SK-N-SH treated with all-trans-retinoic acid at 6 μM for 48 hours (cell line): ENCODE data around the gene MAP3K6.

Experiments
- ATAC-seq: fragments of 200-7000 bp; cut with Tn5 transposase; 3 replicates; pipeline ENCODE4 v1.9.1; 2020; ENCODE audit warnings: mild to moderate bottlenecking, moderate library complexity
- BACH2 ChIP-seq: fragments of 250-450 bp; sonication (Bioruptor Pico); IDR thresholded peaks from 2 replicates; pipeline ENCODE4 v1.9.0; 2021; ENCODE audit warnings: mild to moderate bottlenecking, borderline replicate concordance
- CREB5 ChIP-seq: fragments of 250-450 bp; sonication (Bioruptor Pico); IDR thresholded peaks from 2 replicates; pipeline ENCODE4 v1.5.1; 2020; ENCODE audit warnings: low read depth, mild to moderate bottlenecking, moderate library complexity
- CSDC2 ChIP-seq: fragments of 250-450 bp; sonication (Bioruptor Pico); IDR thresholded peaks from 2 replicates; pipeline ENCODE4 v1.5.0; 2020; ENCODE audit warnings: mild to moderate bottlenecking, moderate library complexity
- CSRNP3 ChIP-seq: fragments of 250-450 bp; sonication (Bioruptor Pico); IDR thresholded peaks from 2 replicates; pipeline ENCODE4 v1.5.1; 2021; ENCODE audit warnings: mild to moderate bottlenecking, moderate library complexity
- GLIS3 ChIP-seq: fragments of 250-450 bp; sonication (Bioruptor Pico); IDR thresholded peaks from 2 replicates; pipeline ENCODE4 v1.5.0; 2020; ENCODE audit warnings: mild to moderate bottlenecking, moderate library complexity
- ISL1 ChIP-seq: fragments of 250-450 bp; sonication (Bioruptor Pico); IDR thresholded peaks from 2 replicates; pipeline ENCODE4 v2.1.2; 2022; ENCODE audit warnings: mild to moderate bottlenecking, moderate library complexity
- OSR1 ChIP-seq: fragments of 250-450 bp; sonication (Bioruptor Pico); IDR thresholded peaks from 2 replicates; pipeline ENCODE4 v1.8.0; 2022; ENCODE audit warnings: moderate library complexity, mild to moderate bottlenecking, inconsistent platforms
- PATZ1 ChIP-seq: fragments of 250-450 bp; sonication (Bioruptor Pico); IDR thresholded peaks from 2 replicates; pipeline ENCODE4 v1.8.0; 2020; ENCODE audit warnings: mild to moderate bottlenecking, moderate library complexity, borderline replicate concordance
- RARB ChIP-seq: fragments of 250-450 bp; sonication (Bioruptor Pico); IDR thresholded peaks from 2 replicates; pipeline ENCODE4 v1.8.0; 2021; ENCODE audit warnings: mild to moderate bottlenecking, moderate library complexity
- SNAI2 ChIP-seq: fragments of 250-450 bp; sonication (Bioruptor Pico); IDR thresholded peaks from 2 replicates; pipeline ENCODE4 v1.5.0; 2020; ENCODE audit warnings: mild to moderate bottlenecking, moderate library complexity
- TCF4 ChIP-seq: fragments of 250-450 bp; sonication (Bioruptor Pico); IDR thresholded peaks from 2 replicates; pipeline ENCODE4 v1.8.0; 2021; ENCODE audit warnings: mild to moderate bottlenecking, moderate library complexity, borderline replicate concordance
- ZC3H10 ChIP-seq: fragments of 250-450 bp; sonication (Bioruptor Pico); IDR thresholded peaks from 2 replicates; pipeline ENCODE4 v1.5.1; 2021; ENCODE audit warnings: mild to moderate bottlenecking, moderate library complexity
- ZFP3 ChIP-seq: fragments of 250-450 bp; sonication (Bioruptor Pico); IDR thresholded peaks from 2 replicates; pipeline ENCODE4 v1.5.0; 2020; ENCODE audit warnings: mild to moderate bottlenecking, moderate library complexity
- ZFP30 ChIP-seq: fragments of 450-650 bp; formaldehyde crosslinking; IDR thresholded peaks from 2 replicates; pipeline ENCODE4 v1.5.0; 2022; ENCODE audit warnings: mild to moderate bottlenecking, moderate library complexity
- ZNF70 ChIP-seq: fragments of 450-650 bp; formaldehyde crosslinking; IDR thresholded peaks from 2 replicates; pipeline ENCODE4 v1.5.0; 2020; ENCODE audit warnings: mild to moderate bottlenecking, moderate library complexity
- ZNF8 ChIP-seq: fragments of 450-650 bp; formaldehyde crosslinking; IDR thresholded peaks from 2 replicates; pipeline ENCODE4 v1.5.0; 2020; ENCODE audit warnings: mild to moderate bottlenecking, moderate library complexity

Gene MAP3K6

DNA sequence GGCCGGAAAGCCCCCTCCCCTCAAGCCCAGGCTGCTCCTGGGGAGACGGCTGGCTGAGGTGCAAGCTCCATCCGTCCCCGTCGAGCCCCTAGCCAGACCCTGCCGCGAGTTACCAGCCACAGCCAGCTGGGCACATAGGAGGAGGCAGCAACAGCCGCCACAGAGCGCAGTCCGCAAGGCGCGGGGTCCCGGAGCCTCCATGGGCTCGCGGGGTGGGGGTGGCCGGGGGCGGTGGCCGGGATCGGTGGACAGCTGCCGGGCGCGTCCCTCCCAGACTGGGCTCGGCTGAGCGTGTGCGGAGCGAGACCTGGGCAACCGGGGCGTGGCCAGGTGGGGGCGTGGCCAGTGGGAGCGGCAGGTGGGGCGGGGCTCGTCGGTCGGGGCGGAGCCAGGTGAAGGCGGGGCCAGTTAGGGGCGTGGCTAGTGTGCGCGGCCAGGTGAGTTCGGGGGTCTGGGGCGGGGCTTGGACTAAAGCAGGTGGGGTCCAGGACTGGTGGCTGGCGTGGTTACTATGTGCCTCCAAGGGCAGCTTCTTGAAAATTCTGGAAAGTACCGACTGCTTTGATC is 16.4 kb upstream of the MAP3K6 start, which contains the start of gene CD164L2 (continued):
- TF ChIP-seq PATZ1 (CRISPR knock-in tag) (no peak), RARB (CRISPR knock-in tag) (no peak), ISL1 (CRISPR knock-in tag) (no peak), BACH2 (no peak), ZNF70 (no peak), ZFP30 (CRISPR knock-in tag) (no peak), OSR1 (CRISPR knock-in tag) (no peak), ZC3H10 (CRISPR knock-in tag) (no peak)

DNA sequence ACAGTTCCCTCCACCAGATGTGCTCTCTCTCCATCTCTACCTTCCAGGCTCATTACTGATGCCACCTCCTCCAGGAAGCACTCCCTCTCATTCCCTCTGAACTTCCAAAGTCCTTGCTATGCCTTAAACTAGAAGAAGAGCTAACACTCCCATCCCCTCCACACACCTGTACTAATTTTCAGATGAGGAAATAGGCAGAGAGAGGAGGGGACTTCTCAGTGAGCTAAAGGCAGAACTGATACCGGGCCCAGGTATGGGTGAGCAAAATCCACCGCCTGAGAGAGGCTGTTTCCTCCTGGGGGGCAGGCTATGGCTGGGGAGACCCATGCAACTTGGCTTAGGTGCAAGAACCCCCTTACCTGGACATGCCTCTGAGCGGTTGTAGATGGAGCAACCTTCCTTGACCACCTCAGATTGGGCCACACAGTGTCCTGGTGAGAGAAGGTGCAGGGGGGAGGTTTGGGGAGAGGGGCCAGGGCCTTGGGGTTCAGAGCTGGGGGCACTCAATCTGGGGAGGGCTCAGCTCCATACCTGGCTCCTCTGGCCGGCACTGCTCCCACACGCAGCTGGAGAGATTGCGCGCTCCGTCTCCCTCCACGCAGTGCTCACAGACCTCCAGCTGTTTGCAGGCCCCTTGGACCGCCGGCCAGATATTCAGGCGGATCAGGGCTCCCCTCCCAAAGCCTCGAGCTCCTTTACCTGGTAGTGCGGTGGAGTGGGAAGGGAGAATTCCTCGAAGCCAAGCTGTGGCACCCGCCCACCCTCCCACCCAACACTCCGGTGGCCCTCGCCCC is 15.4 kb upstream of the MAP3K6 start:
- ATAC-seq, result no peak
- TF ChIP-seq SNAI2 (CRISPR knock-in tag), result no peak
- TF ChIP-seq ZFP3 (CRISPR knock-in tag), result no peak
- TF ChIP-seq TCF4 (CRISPR knock-in tag), result no peak
- TF ChIP-seq, all 23 proteins: peak for 0

DNA sequence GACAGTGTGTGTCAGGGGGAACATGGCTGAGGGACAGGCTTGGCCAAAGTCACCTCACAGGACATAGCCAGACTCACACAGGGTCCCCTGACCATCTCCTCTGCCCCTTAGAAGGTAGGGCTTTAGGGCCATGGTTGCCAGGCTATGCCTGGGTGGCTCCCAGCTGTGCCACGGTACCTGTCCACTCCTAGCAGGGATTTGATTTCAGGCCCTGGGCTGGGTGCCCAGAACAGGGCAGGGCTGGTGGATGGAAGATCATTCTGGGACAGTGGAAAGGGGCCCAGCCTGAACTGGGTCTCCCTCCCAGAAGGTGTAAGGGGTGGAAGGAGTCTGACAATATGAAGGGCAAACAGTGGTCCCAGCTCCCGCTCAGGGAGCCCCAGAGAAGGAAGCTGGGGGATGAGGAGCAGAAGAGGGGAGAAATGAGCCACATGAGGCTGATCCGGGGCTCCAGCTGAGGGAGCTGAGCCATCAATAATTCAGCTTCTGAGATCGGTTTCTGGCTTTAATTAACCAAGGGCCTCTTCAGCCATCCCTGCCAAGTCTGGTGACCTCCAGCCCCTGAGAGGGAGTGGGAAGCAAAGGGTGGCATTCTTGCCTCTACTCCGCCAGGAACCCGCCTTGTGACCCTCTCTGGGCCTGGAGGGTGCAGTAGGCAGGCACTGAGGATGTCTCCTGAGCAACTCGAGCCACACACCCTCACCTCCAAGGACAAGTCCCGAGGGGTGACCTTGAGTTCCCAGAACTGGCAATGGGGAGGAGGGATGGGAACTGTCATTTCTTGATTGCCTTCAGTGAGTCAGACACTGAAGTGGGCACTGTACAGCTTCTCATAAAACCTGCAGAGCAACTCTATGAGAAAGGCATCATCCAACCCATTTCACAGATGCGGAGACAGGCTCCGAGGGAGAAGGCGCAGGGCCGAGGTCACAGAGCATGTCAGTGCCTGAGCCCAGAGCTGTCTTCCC is 14.3 kb upstream of the MAP3K6 start:
- ATAC-seq, result peak; percentile 72

More for the DNA sequence above, 14.3 kb upstream of the MAP3K6 start:
- no peak for TF ChIP-seq ZFP3 (CRISPR knock-in tag)
- TF ChIP-seq ZC3H10 (CRISPR knock-in tag), result no peak
- no peak for TF ChIP-seq SNAI2 (CRISPR knock-in tag)
- no peak for TF ChIP-seq TCF4 (CRISPR knock-in tag)
- no peak for TF ChIP-seq PATZ1 (CRISPR knock-in tag)
- no peak for TF ChIP-seq CSRNP3
- no peak for TF ChIP-seq ZFP30 (CRISPR knock-in tag)
- no peak for TF ChIP-seq CREB5 (CRISPR knock-in tag)
- TF ChIP-seq ISL1 (CRISPR knock-in tag), result no peak
- no peak for TF ChIP-seq GLIS3 (CRISPR knock-in tag)
- TF ChIP-seq BACH2, result no peak
- no peak for TF ChIP-seq RARB (CRISPR knock-in tag)
- no peak for TF ChIP-seq CSDC2 (CRISPR knock-in tag)
- no peak for TF ChIP-seq ZNF8 (CRISPR knock-in tag)
